ENCODE data around the gene SFT2D3.

SFT2D3 gene

GRCh38 chr2:127664895-127665225, 36.4 kb upstream of the SFT2D3 start:
- no peak for DNase-seq

GRCh38 chr2:127665267-127665893, 35.9 kb upstream of the SFT2D3 start:
- no peak for DNase-seq

- DNase-seq = no peak
Observed at GRCh38 chr2:127669056-127669455, 32.2 kb upstream of the SFT2D3 start.

GRCh38 chr2:127670055-127670956, 31.0 kb upstream of the SFT2D3 start:
- no peak for DNase-seq

- no peak for DNase-seq
Observed at GRCh38 chr2:127670957-127671290, 30.4 kb upstream of the SFT2D3 start.

GRCh38 chr2:127671557-127672302, 29.6 kb upstream of the SFT2D3 start:
- no peak for DNase-seq

- DNase-seq = no peak
Observed at GRCh38 chr2:127672341-127673224, 28.7 kb upstream of the SFT2D3 start.

GRCh38 chr2:127673291-127674069, 27.8 kb upstream of the SFT2D3 start:
- no peak for DNase-seq

GRCh38 chr2:127674241-127675209, 26.8 kb upstream of the SFT2D3 start:
- peak in 1 of 2 experiments; percentile 34 for DNase-seq

- peak in 1 of 2 experiments; percentile 48 for DNase-seq
Observed at GRCh38 chr2:127675331-127676261, 25.7 kb upstream of the SFT2D3 start, which contains the start of gene LIMS2. Gene LIMS2 (minus strand): TSS chr2:127675530. CDS start chr2:127675024, 506 bp downstream.

GRCh38 chr2:127676906-127677305, 24.4 kb upstream of the SFT2D3 start:
- no peak for DNase-seq

- peak in 1 of 2 experiments; percentile 29 for DNase-seq
Observed at GRCh38 chr2:127678531-127678930, 22.8 kb upstream of the SFT2D3 start.

- no peak for DNase-seq
Observed at GRCh38 chr2:127678991-127679390, 22.3 kb upstream of the SFT2D3 start.

- no peak for DNase-seq
Observed at GRCh38 chr2:127679680-127680361, 21.5 kb upstream of the SFT2D3 start.

GRCh38 chr2:127680706-127681287, 20.5 kb upstream of the SFT2D3 start:
- DNase-seq = no peak

- no peak for DNase-seq
Observed at GRCh38 chr2:127681288-127681804, 20.0 kb upstream of the SFT2D3 start.

GRCh38 chr2:127681976-127682857, 19.1 kb upstream of the SFT2D3 start:
- DNase-seq = peak; percentile 67 to 77
